ENCODE data around the gene NSMCE1.
"Not testable (repeated sequence)": the region's sequence is repeated elsewhere in the genome, so short reads cannot be mapped to it uniquely, and the experiment has no call there.

NSMCE1 gene

GRCh38 chr16:27281243-27281642, 12.7 kb upstream of the NSMCE1 start:
- Histone ChIP-seq H3K9ac (ENCODE audit: low read length) (no peak overlapping the region), H3K27ac (ENCODE audit: low read length) (no peak overlapping the region), H3K27me3 (ENCODE audit: control insufficient read depth, insufficient read depth, low read length) (no peaks in the 10 kb centered on the region), H3K36me3 (ENCODE audit: control insufficient read depth, low read depth, low read length) (no peaks in the 10 kb centered on the region), H3K4me1 (ENCODE audit: control insufficient read depth, low read depth, low read length) (peaks cover 4% of the 10 kb centered on the region), H3K4me3 (ENCODE audit: low read length) (no peak overlapping the region), H3K9me3 (ENCODE audit: control insufficient read depth, low read depth, low read length) (no peaks in the 10 kb centered on the region)

DNA sequence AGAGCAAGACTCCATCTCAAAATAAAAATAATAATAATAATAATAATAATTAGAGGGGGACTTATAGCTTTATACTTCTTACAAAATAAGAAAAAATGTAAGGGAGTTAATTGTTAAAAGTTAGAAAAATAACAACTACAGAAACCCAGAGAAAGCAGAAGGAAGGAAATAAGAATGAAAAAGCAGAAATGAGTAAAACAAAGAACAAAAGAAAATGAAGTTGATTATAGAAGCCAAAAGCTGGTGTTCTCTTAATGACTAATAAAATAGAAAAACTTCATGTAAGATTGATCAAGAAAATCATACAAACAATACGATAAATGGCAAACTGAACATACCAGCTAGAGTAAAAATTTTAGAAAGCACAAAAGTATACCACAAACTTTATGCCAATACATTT, 6.8 kb upstream of the NSMCE1 start:
- H3K9ac ChIP-seq (ENCODE audit: low read length), result no peak overlapping the region
- no peaks in the 10 kb centered on the region for H3K36me3 ChIP-seq (ENCODE audit: control insufficient read depth, low read depth, low read length)
- no peak overlapping the region for H3K27ac ChIP-seq (ENCODE audit: low read length)
- no peaks in the 10 kb centered on the region for H3K9me3 ChIP-seq (ENCODE audit: control insufficient read depth, low read depth, low read length)
- no peaks in the 10 kb centered on the region for H3K27me3 ChIP-seq (ENCODE audit: control insufficient read depth, insufficient read depth, low read length)
- H3K4me3 ChIP-seq (ENCODE audit: low read length), result no peak overlapping the region
- H3K4me1 ChIP-seq (ENCODE audit: control insufficient read depth, low read depth, low read length), result peaks cover 8% of the 10 kb centered on the region

DNA sequence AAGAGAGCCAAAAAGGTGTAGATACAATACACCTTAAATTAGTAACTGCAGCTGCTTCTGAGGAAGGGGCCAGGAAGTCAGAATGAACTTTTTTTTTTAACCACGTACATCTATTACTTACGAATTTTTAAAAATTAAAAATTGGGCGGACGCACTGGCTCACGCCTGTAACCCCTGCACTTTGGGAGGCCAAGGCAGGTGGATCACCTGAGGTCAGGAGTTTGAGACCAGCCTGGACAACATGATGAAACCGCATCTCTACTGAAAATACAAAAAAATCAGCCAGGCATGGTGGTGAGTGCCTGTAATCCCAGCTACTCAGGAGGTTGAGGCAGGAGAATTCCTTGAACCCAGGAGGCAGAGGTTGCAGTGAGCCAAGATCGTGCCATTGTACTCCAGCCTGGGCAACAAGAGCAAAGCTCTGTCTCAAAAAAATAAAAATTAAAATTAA, 5.9 kb upstream of the NSMCE1 start:
- H3K9ac ChIP-seq (ENCODE audit: low read length); H3K36me3 ChIP-seq (ENCODE audit: control insufficient read depth, low read depth, low read length); H3K27me3 ChIP-seq (ENCODE audit: control insufficient read depth, insufficient read depth, low read length); H3K27ac ChIP-seq (ENCODE audit: low read length); H3K4me3 ChIP-seq (ENCODE audit: low read length); H3K4me1 ChIP-seq (ENCODE audit: control insufficient read depth, low read depth, low read length); H3K9me3 ChIP-seq (ENCODE audit: control insufficient read depth, low read depth, low read length): not testable (repeated sequence)

DNA sequence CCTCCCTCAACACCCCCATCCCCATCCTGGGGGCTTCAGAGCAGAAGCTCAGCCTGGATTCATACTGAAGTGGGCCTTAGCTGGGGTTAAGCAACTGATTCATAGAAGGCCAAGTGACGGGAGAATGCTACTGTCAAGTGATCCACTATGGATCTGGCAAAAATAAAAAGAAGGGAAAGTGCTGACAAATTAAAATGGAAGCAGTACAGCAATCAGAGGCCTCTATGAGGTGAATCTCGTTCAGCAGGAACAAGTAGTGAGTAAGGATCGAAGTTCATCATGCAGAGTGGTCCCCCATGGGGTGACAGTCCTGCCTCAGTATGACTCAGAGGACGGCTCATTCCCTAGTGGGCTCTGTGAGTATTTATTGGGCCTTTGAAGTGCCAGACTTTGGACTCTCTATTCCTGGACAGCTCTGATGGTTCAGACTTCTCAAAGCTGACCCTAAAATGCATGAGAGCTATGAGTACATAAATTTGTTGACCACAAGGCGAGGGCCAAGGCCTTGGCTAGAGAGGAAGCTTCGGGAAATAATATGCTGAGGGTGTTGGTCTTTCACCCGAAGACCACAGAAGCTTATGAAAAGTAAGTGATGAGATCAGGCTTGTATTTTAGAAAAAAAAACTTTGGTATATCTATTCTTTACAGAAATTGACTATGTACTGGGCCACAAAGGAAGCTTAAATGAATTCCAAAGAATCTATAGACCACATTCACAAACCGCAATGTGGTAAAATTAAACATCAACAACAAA, 5.3 kb upstream of the NSMCE1 start:
- Histone ChIP-seq H3K4me1 (ENCODE audit: control insufficient read depth, low read depth, low read length) (peaks cover 8% of the 10 kb centered on the region), H3K27ac (ENCODE audit: low read length) (no peak overlapping the region), H3K4me3 (ENCODE audit: low read length) (no peak overlapping the region), H3K9ac (ENCODE audit: low read length) (no peak overlapping the region), H3K9me3 (ENCODE audit: control insufficient read depth, low read depth, low read length) (no peaks in the 10 kb centered on the region), H3K27me3 (ENCODE audit: control insufficient read depth, insufficient read depth, low read length) (no peaks in the 10 kb centered on the region), H3K36me3 (ENCODE audit: control insufficient read depth, low read depth, low read length) (no peaks in the 10 kb centered on the region)

DNA sequence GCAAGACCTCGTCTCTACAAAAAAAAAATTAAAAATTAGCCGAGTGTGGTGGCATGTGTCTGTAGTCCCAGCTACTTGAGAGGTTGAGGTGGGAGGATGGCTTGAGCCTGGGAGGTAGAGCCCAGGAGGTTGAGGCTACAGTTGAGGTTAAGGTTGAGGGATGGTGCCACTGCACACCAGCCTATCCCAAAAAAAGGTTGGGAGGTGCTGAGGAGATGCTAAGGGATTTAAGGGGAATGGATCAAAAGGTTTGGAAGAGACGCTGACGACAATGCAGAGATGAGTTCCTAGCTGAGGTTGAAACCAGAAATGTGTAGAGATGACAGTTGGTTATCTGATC, 4.7 kb upstream of the NSMCE1 start:
- no peak overlapping the region for H3K9ac ChIP-seq (ENCODE audit: low read length)
- no peak overlapping the region for H3K27ac ChIP-seq (ENCODE audit: low read length)
- H3K36me3 ChIP-seq (ENCODE audit: control insufficient read depth, low read depth, low read length), result no peaks in the 10 kb centered on the region
- H3K4me1 ChIP-seq (ENCODE audit: control insufficient read depth, low read depth, low read length), result peaks cover 8% of the 10 kb centered on the region
- no peaks in the 10 kb centered on the region for H3K27me3 ChIP-seq (ENCODE audit: control insufficient read depth, insufficient read depth, low read length)
- H3K9me3 ChIP-seq (ENCODE audit: control insufficient read depth, low read depth, low read length), result no peaks in the 10 kb centered on the region
- no peak overlapping the region for H3K4me3 ChIP-seq (ENCODE audit: low read length)

GRCh38 chr16:27272697-27273096, 4.1 kb upstream of the NSMCE1 start:
- H3K9ac ChIP-seq (ENCODE audit: low read length); H3K4me1 ChIP-seq (ENCODE audit: control insufficient read depth, low read depth, low read length); H3K27ac ChIP-seq (ENCODE audit: low read length); H3K4me3 ChIP-seq (ENCODE audit: low read length); H3K27me3 ChIP-seq (ENCODE audit: control insufficient read depth, insufficient read depth, low read length); H3K36me3 ChIP-seq (ENCODE audit: control insufficient read depth, low read depth, low read length); H3K9me3 ChIP-seq (ENCODE audit: control insufficient read depth, low read depth, low read length): not testable (repeated sequence)

GRCh38 chr16:27272076-27272475, 3.5 kb upstream of the NSMCE1 start:
- H3K27me3 ChIP-seq (ENCODE audit: control insufficient read depth, insufficient read depth, low read length), result no peaks in the 10 kb centered on the region
- no peak overlapping the region for H3K27ac ChIP-seq (ENCODE audit: low read length)
- H3K4me1 ChIP-seq (ENCODE audit: control insufficient read depth, low read depth, low read length), result peaks cover 8% of the 10 kb centered on the region
- no peaks in the 10 kb centered on the region for H3K36me3 ChIP-seq (ENCODE audit: control insufficient read depth, low read depth, low read length)
- H3K9ac ChIP-seq (ENCODE audit: low read length), result no peak overlapping the region
- no peak overlapping the region for H3K4me3 ChIP-seq (ENCODE audit: low read length)
- no peaks in the 10 kb centered on the region for H3K9me3 ChIP-seq (ENCODE audit: control insufficient read depth, low read depth, low read length)

GRCh38 chr16:27270349-27270748, 1.8 kb upstream of the NSMCE1 start:
- H3K36me3 ChIP-seq (ENCODE audit: control insufficient read depth, low read depth, low read length), result no peaks in the 10 kb centered on the region
- H3K27me3 ChIP-seq (ENCODE audit: control insufficient read depth, insufficient read depth, low read length), result no peaks in the 10 kb centered on the region
- no peak overlapping the region for H3K9ac ChIP-seq (ENCODE audit: low read length)
- peaks cover 8% of the 10 kb centered on the region for H3K4me1 ChIP-seq (ENCODE audit: control insufficient read depth, low read depth, low read length)
- no peak overlapping the region for H3K27ac ChIP-seq (ENCODE audit: low read length)
- no peaks in the 10 kb centered on the region for H3K9me3 ChIP-seq (ENCODE audit: control insufficient read depth, low read depth, low read length)
- no peak overlapping the region for H3K4me3 ChIP-seq (ENCODE audit: low read length)

- H3K27me3 ChIP-seq (ENCODE audit: control insufficient read depth, insufficient read depth, low read length), result no peaks in the 10 kb centered on the region
- H3K36me3 ChIP-seq (ENCODE audit: control insufficient read depth, low read depth, low read length), result no peaks in the 10 kb centered on the region
- no peak overlapping the region for H3K27ac ChIP-seq (ENCODE audit: low read length)
- no peak overlapping the region for H3K9ac ChIP-seq (ENCODE audit: low read length)
- no peaks in the 10 kb centered on the region for H3K9me3 ChIP-seq (ENCODE audit: control insufficient read depth, low read depth, low read length)
- H3K4me3 ChIP-seq (ENCODE audit: low read length), result peak overlapping the region; percentile 61
- H3K4me1 ChIP-seq (ENCODE audit: control insufficient read depth, low read depth, low read length), result peaks cover 8% of the 10 kb centered on the region
Measured at GRCh38 chr16:27269300-27270150, 953 bp upstream of the NSMCE1 start.

DNA sequence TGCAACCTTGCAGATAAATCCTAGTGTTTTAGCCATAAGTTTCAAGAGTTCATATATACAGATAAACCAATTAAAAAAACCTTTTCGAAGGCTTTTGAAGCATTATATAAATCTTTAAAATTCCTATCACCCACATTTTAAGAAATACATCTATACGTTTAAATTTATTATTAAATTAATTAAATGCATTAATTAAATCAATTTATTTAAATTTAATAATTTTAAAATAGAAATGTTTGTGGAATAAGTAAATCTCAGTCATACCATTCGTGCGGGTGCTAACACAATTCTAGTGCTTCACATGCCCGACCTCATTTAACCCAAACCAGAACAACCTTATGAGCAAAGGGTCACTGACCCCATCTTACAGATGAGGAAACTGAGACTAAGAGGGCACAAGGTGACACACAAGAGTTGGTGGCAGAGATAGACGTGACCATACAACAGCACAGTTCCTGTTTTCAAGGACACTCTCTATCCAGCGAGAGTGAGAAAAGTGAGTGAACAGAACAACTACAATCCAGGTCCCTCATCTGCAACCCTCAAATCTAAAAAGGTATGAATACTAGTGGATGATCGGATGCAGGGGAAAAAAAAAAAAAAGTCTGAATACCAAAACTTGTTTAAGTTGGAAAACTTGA, 1.4 kb downstream of the NSMCE1 start:
- Histone ChIP-seq H3K27me3 (ENCODE audit: control insufficient read depth, insufficient read depth, low read length) (no peaks in the 10 kb centered on the region), H3K27ac (ENCODE audit: low read length) (no peak overlapping the region), H3K9ac (ENCODE audit: low read length) (no peak overlapping the region), H3K4me3 (ENCODE audit: low read length) (no peak overlapping the region), H3K9me3 (ENCODE audit: control insufficient read depth, low read depth, low read length) (no peaks in the 10 kb centered on the region), H3K4me1 (ENCODE audit: control insufficient read depth, low read depth, low read length) (peaks cover 8% of the 10 kb centered on the region), H3K36me3 (ENCODE audit: control insufficient read depth, low read depth, low read length) (no peaks in the 10 kb centered on the region)

DNA sequence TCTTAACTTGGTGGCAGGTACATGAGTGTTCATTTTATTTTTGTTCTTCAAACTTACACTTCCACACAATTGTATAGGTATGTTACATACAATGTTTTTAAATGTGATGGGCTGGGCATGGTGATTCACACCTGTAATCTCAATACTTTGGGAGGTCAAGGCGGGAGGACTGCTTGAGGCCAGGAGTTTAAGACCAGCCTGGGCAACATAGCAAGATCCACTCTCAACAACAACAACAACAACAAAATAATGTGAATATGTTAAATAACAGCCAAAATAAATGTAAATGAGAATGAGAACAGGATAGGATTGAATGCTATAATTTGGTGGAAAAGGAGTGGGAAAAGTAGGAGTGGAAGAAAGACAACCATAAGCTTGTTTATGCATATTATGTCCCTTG, 2.6 kb downstream of the NSMCE1 start:
- H3K4me3 ChIP-seq (ENCODE audit: low read length), result no peak overlapping the region

More for the DNA sequence above, 2.6 kb downstream of the NSMCE1 start:
- Histone ChIP-seq H3K9me3 (ENCODE audit: control insufficient read depth, low read depth, low read length) (no peaks in the 10 kb centered on the region), H3K27me3 (ENCODE audit: control insufficient read depth, insufficient read depth, low read length) (no peaks in the 10 kb centered on the region), H3K9ac (ENCODE audit: low read length) (no peak overlapping the region), H3K27ac (ENCODE audit: low read length) (no peak overlapping the region), H3K36me3 (ENCODE audit: control insufficient read depth, low read depth, low read length) (no peaks in the 10 kb centered on the region), H3K4me1 (ENCODE audit: control insufficient read depth, low read depth, low read length) (no peaks in the 10 kb centered on the region)
